Tibial nerve (tissue), 3 donors: ENCODE measurements around the gene SALL1.

Experiments
- POLR2A ChIP-seq, 2 donors: fragments of 450-650 bp; IDR thresholded peaks; one replicate each; pipeline ENCODE4 v1.6.1; 2017; ENCODE audit warnings: antibody characterized with exemption in 2 of 2, mild to moderate bottlenecking in 2 of 2, moderate library complexity in 2 of 2
- TF ChIP-seq, protein P1 (sequence below), 5 experiments: fragments of 200-600 bp in 3 of 5; fragments of 450-650 bp in 2 of 5; sonication (generic) in 3 of 5; IDR thresholded peaks; one replicate each; pipeline ENCODE4 v1.5.1; 2016 to 2019; ENCODE audit warnings: antibody characterized with exemption in 5 of 5, mild to moderate bottlenecking in 3 of 5, moderate library complexity in 2 of 5

DNA sequence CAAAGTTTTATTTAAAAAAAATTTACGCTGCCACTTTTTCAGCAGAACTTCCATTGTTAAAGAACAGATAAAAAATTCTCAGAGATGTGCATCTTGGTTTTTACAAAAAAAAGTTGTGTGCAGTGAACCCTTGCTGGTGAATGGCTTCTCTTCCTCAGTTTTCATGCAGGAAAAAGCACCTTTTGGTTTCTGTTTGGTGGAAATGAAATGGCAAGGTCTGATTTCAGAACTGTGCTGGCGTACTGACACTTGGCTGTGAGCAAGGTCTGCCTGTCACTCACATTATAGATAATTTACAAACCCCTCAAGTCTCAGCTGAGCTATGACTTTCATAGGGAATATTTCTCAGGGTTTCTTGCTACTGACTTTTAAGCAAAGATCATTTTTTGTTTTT, 5.7 kb upstream of the SALL1 start:
- TF ChIP-seq, protein P1, sequence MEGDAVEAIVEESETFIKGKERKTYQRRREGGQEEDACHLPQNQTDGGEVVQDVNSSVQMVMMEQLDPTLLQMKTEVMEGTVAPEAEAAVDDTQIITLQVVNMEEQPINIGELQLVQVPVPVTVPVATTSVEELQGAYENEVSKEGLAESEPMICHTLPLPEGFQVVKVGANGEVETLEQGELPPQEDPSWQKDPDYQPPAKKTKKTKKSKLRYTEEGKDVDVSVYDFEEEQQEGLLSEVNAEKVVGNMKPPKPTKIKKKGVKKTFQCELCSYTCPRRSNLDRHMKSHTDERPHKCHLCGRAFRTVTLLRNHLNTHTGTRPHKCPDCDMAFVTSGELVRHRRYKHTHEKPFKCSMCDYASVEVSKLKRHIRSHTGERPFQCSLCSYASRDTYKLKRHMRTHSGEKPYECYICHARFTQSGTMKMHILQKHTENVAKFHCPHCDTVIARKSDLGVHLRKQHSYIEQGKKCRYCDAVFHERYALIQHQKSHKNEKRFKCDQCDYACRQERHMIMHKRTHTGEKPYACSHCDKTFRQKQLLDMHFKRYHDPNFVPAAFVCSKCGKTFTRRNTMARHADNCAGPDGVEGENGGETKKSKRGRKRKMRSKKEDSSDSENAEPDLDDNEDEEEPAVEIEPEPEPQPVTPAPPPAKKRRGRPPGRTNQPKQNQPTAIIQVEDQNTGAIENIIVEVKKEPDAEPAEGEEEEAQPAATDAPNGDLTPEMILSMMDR (IDR thresholded peaks at IDR 0.05) = no peak
- no peak for TF ChIP-seq POLR2A (IDR thresholded peaks at IDR 0.05)
